ENCODE measurements around the gene CAMKK1.

DNA sequence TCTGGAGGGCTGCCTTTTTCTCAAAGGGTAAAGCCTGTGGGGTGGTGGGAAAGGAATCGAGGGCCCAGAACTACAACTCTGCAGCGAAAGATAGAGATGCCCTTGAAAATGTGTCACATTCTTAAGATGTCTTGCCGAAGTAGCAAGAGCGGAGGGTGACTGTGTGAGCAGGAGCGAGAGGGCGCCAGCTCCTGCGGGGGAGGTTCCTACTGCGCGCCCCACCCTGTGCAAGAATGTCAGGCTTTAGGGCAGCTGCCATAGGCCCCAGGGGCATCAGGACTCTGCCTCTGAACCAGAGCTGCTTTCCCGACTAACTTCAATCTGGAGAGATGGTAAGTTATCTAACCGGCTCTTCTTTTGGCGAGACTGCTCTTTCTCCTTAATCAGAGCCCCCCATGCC lies 80.1 kb downstream of the CAMKK1 start:
- no peak for TF ChIP-seq JUNB (IDR thresholded peaks at IDR 0.05; ENCODE audit: unreplicated experiment)
- no peak for TF ChIP-seq POLR2AphosphoS5 (IDR thresholded peaks at IDR 0.05; ENCODE audit: low read depth)
- TF ChIP-seq CTCF (conservative IDR thresholded peaks at IDR 0.05; ENCODE audit: low read depth in 2 of 2): no peak
- TF ChIP-seq CREB1 (CRISPR knock-in tag; IDR thresholded peaks at IDR 0.05; ENCODE audit: low read depth): no peak
- no peak for TF ChIP-seq EZH2phosphoT487 (IDR thresholded peaks at IDR 0.05; ENCODE audit: unreplicated experiment)
- TF ChIP-seq EZH2 (IDR thresholded peaks at IDR 0.05; ENCODE audit: low read depth, unreplicated experiment): no peak
- TF ChIP-seq, protein P1, sequence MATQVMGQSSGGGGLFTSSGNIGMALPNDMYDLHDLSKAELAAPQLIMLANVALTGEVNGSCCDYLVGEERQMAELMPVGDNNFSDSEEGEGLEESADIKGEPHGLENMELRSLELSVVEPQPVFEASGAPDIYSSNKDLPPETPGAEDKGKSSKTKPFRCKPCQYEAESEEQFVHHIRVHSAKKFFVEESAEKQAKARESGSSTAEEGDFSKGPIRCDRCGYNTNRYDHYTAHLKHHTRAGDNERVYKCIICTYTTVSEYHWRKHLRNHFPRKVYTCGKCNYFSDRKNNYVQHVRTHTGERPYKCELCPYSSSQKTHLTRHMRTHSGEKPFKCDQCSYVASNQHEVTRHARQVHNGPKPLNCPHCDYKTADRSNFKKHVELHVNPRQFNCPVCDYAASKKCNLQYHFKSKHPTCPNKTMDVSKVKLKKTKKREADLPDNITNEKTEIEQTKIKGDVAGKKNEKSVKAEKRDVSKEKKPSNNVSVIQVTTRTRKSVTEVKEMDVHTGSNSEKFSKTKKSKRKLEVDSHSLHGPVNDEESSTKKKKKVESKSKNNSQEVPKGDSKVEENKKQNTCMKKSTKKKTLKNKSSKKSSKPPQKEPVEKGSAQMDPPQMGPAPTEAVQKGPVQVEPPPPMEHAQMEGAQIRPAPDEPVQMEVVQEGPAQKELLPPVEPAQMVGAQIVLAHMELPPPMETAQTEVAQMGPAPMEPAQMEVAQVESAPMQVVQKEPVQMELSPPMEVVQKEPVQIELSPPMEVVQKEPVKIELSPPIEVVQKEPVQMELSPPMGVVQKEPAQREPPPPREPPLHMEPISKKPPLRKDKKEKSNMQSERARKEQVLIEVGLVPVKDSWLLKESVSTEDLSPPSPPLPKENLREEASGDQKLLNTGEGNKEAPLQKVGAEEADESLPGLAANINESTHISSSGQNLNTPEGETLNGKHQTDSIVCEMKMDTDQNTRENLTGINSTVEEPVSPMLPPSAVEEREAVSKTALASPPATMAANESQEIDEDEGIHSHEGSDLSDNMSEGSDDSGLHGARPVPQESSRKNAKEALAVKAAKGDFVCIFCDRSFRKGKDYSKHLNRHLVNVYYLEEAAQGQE (IDR thresholded peaks at IDR 0.05; ENCODE audit: unreplicated experiment): no peak
- no peak for TF ChIP-seq STAT1 (IDR thresholded peaks at IDR 0.05; ENCODE audit: unreplicated experiment)
- no peak for TF ChIP-seq ZNF331 (CRISPR knock-in tag; IDR thresholded peaks at IDR 0.05; ENCODE audit: low read depth)

Data from GM23338 (cell line).